GM19452 (cell line): ENCODE data around the gene VPS35.

ENCODE experiments used
- ATAC-seq: cut with Tn5 transposase; IDR thresholded peaks from one replicate; pipeline ENCODE4 v1.9.1; 2021; ENCODE audit not compliant: unreplicated experiment

Gene VPS35

DNA sequence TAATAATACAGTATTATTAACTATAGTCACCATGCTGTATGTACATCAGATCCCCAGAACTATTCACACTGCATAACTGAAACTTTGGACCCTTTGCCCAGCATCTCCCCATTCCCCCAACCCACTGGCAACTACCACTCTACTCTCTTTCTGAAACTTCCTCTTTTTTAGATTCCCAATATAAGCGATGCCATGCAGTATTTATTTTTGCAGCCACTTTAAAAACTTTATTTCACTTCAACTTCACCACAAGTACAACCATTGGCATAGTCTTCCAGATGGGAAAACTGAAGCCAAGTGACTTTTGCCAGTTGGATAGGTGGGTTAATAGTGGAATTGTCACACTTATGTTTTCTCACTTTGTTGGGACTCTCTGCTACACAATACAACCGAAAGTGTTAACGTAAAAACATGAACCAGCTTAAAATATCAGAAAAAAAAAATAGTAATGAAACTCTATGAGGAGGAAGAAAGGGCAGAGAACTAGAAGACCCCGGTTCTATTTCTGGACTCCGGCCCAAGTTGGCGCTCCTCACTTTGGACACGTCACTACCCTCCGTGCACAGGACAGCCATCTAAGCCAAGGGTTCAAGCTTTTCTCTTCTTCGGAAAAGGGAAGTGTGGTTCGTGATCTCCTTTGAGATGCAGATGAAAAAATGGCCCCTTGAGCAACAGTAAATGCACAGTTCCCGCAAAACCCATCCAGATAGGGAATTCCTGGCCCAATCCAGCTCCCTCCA, 68.5 kb downstream of the VPS35 start:
- peak; percentile 9 for ATAC-seq

- no peak for ATAC-seq
Observed at GRCh38 chr16:46618516-46618915, 70.5 kb downstream of the VPS35 start.

DNA sequence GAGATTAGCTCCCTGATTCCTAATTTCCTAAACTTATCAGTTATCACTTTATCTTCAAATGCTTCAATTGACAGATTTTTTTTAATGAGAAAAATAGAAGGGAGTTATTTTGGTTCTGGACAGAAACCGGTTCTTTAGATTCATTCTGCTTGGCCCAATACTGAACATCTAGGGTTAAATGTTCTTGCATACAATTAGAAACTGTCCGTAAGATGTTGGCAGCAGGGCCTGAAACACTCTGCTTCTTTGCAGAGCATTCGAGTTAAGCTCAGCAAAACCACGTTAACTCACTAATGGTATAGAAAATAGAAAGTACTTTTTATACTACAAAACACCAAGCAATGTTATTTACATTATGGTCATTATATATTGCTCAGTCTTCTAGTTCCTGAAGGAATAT, 75.0 kb downstream of the VPS35 start:
- ATAC-seq, result no peak

- no peak for ATAC-seq
Observed at GRCh38 chr16:46613352-46613751, 75.6 kb downstream of the VPS35 start.

DNA sequence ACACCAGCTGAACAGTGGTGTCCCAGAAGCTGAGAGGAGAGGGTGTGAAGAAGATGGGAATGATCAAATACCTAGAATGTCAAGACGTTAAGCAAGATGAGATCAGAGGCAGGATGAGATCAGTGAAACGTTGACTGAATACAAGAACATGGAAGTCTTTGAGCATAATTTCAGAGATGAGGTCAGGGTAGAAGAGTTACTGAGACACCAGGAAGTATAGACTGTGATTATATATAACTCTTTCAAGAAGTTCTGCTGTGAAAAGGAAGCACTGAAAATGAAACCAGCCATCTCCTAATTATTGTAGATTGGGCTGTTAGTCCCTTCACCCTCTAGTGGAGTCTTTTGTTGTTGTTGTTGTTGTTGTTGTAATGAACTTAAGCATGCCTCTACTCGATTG, 76.9 kb downstream of the VPS35 start:
- ATAC-seq, result peak; percentile 73

GRCh38 chr16:46607529-46607928, 81.4 kb downstream of the VPS35 start:
- no peak for ATAC-seq

GRCh38 chr16:46606231-46606630, 82.7 kb downstream of the VPS35 start:
- ATAC-seq, result no peak
